GM18951 (cell line): ENCODE data around the gene VTI1A.
"Not testable (repeated sequence)": the region's sequence is repeated elsewhere in the genome, so short reads cannot be mapped to it uniquely, and the experiment has no call there.

Experiments used
- POLR2A ChIP-seq: IDR thresholded peaks from 4 replicates; pipeline ENCODE4 v1.6.1; 2011; ENCODE audit warnings: mild to moderate bottlenecking; ENCODE audit not compliant: insufficient read length, insufficient read depth; ENCODE audit errors: extremely low read depth
- in situ Hi-C: fragments of 300-500 bp; cut with MboI; formaldehyde crosslinking; loops from one replicate; pipeline ENCODE4 v1.12.0; 2022; ENCODE audit warnings: low sequenced_read_pairs, mixed read lengths, inconsistent platforms; ENCODE audit not compliant: unreplicated experiment

VTI1A gene

DNA sequence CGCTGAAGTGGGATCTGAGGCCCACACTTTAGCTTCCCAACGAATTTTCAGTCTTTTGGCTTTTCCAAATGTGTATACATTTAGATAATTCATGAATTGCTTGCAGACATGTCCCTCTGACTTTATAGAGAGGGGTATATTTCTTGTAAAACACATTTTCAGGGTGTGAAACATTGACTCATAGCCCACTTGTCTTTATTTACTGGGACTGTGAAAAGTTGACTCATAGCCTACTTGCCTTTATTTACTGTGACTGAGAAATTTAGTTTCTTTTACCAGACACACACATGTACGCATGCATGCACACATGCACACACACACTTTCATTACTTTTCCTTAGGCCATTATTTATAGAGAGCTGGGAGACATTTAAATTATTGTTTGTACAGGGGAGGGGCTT lies 79.1 kb downstream of the VTI1A start:
- TF ChIP-seq POLR2A = no peak
- in situ Hi-C loops = no loop called here

DNA sequence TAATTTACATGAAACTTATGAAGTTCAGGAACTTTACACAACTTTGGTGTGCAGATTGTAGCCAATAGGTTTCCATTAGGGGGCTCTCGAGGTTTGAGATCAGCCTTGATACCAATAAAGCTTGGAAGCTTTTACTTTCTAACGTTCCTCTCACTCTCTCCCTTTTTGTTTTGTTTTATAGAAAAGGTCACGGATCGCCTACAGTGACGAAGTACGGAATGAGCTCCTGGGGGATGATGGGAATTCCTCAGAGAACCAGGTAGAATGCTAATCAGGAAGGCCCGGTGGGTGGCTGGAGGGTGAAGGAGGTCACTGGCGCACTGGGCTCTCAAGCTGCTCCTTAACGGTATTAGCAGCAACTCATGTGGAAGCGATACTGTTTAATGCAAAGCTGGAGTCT lies 79.9 kb downstream of the VTI1A start:
- in situ Hi-C loops = no loop called here
- no peak for TF ChIP-seq POLR2A

DNA sequence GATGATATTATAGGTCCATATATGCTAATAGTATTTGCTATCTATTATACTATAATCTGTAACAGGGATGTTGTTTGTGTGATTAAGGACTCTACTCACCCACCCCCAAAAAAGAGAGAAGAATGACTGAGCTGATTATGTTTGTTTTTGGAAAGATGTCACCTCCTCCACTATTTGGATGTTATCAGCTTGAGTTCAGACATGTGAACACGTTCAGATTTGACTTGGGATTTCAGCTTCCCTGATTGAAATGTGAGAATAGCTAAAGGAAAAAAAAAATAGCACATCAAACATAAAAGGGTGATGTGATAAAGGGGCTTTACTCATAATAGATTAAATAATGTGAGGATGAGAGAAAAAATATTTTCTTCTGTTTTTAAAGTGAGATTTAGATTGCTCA lies 81.2 kb downstream of the VTI1A start:
- no peak for TF ChIP-seq POLR2A
- in situ Hi-C loops = no loop called here

DNA sequence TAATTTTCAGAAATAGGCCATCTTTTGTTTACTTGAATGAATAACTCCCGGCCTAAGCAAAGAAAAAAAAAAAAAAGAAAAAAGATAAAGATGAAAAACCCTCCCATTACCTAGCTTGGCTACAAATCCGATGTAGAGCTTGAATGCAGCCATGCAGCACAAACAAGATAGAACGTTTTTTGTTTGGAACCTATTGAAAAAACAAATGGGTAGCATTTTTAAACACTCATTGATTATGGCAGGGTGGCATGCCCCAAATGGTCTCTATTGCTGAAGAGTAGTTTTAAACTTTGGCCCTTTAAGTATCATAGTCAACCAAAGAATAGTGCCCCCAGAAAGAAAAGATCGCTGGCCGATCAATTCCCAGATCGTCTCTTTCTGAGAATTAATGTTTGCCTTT lies 84.4 kb downstream of the VTI1A start:
- no peak for TF ChIP-seq POLR2A
- in situ Hi-C loops = no loop called here

DNA sequence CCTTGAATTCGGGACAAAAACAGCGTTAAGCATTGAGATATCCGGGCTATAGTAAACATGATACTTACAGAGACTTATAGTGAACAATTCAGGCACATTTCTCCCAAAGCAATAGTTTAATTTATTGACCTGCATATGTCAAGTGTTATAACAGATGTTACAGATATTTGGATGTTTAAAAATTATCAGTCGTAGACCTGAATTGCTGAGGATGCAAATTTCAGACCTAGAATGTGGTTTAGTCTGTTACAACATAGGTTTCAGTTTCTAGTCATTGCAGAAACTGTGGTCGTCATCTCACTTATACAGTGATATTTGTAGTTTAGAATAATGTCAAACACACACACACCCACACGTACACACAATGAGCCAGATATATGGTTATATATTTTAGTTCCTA lies 85.2 kb downstream of the VTI1A start:
- no peak for TF ChIP-seq POLR2A
- in situ Hi-C loops = no loop called here

DNA sequence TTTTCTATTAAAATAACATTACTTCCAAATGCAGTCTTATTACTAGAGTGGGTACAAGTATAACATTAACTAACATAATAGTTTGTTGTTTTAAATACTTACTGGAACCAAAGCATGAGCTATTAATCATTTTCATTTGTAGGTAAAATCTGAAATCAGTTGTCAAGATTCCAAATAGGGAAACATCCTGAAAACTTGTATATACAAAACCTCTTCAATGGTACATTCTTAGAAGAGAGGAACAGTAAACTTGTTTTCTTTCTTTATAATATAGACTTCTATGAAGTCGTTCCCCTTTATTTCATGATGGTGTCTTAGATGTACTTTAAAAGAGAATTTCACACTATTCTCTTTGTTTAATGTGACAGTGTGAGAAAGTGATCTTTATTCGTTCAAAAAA lies 85.9 kb downstream of the VTI1A start:
- no peak for TF ChIP-seq POLR2A
- in situ Hi-C loops = no loop called here

DNA sequence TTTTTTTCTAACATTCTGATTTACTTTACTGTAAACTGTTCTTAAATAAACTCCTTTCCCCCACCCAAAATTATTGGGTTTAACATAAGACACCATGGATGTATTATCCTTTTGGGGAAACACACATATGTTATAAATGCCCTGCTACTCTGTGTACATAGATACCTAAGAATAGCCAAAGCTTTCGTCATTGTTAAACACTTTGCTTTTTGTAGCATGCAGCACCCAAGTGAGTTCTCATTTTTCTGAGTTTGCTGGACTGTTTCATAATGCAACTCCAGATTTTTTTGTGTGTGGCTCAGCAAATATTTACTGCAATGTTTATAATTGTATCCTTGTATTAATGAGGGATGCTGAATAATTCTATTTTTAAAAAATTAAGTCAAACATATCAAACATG lies 86.9 kb downstream of the VTI1A start:
- in situ Hi-C loops = no loop called here
- TF ChIP-seq POLR2A = no peak

DNA sequence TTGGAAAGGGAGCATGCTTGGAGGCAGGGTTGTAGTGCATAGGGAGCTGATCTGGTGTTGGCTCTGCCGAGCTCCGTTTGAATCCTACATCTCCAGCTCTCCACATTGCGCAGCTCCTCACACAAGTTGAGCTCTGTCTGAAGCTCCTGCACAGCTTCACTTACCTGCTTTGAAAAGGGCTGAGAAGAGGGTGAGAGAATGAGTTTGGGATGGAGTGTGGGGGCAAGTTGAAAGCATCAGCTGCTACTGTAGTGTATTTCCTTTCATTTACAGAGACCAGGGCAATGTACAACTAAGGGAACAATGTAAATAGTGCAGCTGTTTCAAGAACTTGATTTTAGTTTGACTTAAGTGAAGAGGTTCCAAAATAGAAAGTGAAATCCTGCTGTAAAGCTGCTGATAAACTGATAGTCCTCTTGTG lies 88.5 kb downstream of the VTI1A start:
- no peak for TF ChIP-seq POLR2A
- in situ Hi-C loops = no loop called here

DNA sequence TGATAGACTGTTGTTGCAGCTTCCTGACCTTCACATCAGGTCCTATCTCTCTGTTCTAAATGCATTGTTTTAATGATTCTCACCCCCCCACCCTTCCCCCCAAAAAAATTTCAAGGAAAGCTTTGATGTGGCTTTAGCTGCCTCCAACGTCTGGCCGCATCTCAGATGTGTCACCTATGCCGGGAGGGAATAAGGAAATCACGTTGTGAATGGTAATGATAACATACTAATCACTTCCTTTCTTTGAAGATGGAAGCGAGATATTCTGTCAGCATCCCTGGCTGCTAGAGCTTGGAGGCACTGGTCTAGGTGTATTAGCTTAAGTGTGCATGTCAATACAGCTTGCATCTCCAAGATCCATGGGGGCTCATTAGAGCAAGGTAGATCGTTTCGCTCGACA lies 89.6 kb downstream of the VTI1A start:
- TF ChIP-seq POLR2A = no peak
- in situ Hi-C loops = no loop called here

DNA sequence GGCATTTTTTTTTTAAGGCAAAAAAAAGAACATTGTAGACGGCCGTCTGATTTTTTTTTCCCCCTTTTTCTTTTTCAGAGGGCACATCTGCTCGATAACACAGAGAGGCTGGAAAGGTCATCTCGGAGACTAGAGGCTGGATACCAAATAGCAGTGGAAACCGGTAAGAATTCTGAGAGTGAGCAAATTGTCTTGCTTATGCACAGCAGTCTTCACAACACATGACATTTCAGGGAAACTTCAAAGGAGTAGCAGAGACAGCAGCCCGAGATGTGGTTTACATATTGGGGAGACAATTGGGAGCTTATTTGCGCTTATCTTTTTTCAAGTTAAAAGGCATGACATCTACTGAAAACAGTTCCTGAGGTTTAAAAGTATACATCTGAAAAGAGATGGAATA lies 91.2 kb downstream of the VTI1A start:
- TF ChIP-seq POLR2A = no peak
- in situ Hi-C loops = no loop called here

DNA sequence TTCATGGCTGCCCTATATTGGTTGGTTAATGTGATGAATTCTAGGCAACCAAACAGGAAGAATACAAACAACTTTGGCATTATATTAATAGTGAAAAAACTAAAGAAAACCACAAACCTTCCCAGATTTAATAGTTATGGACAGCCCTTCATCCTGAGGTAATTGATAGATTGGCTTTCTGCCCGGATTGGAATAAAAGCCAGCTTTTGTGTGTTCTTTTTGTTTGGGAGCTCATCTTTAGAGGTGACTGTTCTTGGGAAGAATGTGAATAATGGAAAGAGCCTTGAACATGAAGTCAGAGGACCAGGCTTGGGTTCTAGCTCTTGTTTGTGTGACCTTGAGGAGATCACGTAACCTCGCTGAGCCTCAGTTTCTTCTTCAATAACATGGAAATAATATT lies 92.3 kb downstream of the VTI1A start:
- in situ Hi-C loops = no loop called here

DNA sequence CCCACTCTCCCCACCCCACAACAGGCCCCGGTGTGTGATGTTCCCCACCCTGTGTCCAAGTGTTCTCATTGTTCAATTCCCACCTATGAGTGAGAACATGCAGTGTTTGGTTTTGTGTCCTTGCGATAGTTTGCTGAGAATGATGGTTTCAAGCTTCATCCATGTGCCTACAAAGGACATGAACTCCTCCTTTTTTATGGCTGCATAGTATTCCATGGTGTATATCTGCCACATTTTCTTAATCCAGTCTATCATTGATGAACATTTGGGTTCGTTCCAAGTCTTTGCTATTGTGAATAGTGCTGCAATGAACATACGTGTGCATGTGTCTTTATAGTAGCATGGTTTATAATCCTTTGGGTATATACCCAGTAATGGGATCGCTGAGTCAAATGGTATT lies 95.8 kb downstream of the VTI1A start:
- in situ Hi-C loops = not testable (repeated sequence)

More for the DNA sequence above, 92.3 kb downstream of the VTI1A start:
- TF ChIP-seq POLR2A = no peak

DNA sequence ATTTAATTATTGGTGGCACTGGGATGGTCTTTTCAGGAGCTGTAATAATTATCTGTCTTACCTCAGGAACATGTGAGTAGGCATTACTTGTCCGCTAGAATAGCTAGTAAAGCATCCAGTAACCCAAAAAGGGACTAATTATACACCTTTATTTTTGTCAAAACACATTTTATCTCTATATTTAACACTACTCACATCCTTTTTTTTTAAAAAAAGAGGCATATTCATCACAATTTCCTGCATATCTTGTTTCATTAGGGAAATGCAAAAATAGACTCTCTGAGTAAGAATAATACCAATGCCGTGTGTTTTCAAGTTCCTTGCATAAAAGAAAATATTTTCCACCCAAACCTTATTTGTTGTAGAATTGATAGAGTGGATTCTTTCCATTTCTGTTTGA lies 99.5 kb downstream of the VTI1A start:
- no peak for TF ChIP-seq POLR2A
- in situ Hi-C loops = no loop called here

DNA sequence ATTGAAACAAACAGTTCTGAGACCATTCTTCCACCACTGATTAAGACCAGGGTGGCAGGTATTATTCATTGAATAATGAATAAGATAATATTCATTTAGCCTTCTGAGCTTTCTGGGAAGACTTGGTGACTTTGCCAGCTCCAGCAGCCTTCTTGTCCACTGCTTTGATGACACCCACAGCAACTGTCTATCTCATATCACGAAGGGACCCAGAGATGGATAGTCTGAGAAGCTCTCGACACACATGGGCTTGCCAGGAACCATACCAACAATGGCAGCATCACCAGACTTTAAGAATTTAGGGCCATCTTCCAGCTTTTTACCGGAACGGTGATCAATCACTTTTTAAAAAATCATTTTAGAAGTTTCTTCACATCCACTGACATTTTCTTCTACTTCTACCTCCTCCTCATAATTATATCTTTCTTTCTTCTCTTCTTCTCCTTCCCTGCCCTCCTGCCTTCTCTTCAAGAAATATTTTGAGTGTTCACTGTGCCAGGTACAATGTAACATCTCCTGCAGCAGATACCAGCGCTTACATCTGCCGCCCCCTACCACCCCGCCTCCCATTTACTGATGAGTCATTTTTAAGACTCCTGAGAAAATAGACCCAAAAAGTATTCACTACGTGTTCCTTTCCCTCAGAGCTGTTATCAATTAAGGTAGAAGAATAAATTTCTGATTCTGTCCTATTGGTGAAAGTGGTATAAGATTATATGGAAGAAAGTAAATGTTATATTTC lies 101.7 kb downstream of the VTI1A start:
- in situ Hi-C loops = no loop called here
- no peak for TF ChIP-seq POLR2A

DNA sequence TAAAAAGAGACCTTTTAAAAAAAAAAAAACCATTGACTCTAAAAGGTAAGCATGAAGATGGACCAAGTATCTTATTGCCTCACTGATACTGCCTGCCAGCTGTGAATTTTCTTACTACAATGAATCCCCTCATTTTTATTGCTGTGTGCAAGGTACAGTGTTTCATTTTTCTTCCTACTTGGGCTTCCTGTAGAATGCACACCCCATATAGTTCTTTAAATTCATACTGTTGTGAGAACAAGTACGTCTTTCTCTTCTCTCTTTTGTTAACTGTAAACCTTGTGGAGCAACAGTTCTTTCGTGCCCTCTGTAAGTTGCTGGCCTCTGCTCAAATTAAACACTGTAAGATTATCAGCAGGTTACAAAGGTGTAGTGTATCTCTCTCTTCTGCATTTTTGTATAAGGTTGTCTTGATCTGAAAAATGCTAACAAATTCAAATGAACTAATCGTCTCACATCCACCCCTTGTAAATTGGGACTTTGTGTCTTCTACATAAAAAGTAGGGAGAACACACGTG lies 105.6 kb downstream of the VTI1A start:
- in situ Hi-C loops = no loop called here
- TF ChIP-seq POLR2A = no peak
